OCI-LY7 (cell line): ENCODE data around the gene AMZ2. TPM values are rescaled to one million over a fixed set of nuclear protein-coding genes. Genes with fewer than 3 reads are reported as not detected.

Experiments used
- BruUV-seq: library from RNA; stranded (reverse); fragments of 400-500 nt; replicated peaks from 2 replicates; lab custom pipeline; 2021; lab: Mats Ljungman, UMichigan
- CTCF ChIA-PET: fragments of 300-600 bp; sonication (Branson Sonifier 250); formaldehyde crosslinking; loops from one replicate; lab custom pipeline; 2022; ENCODE audit warnings: antibody characterized with exemption; ENCODE audit not compliant: unreplicated experiment; lab: Charles Lee
- POLR2A ChIA-PET: fragments of 300-600 bp; sonication (Branson Sonifier 250); formaldehyde crosslinking; loops from one replicate; lab custom pipeline; 2022; ENCODE audit warnings: antibody characterized with exemption; lab: Charles Lee
- DNase-seq: peaks from one replicate; pipeline ENCODE4 v3.0.0-alpha.2; 2015; ENCODE audit warnings: low spot score
- H2AFZ ChIP-seq: fragments of 200-600 bp; sonication (generic), shearing (Covaris generic); 2 replicates; pipeline ENCODE4 v1.6.1; 2014; ENCODE audit warnings: mild to moderate bottlenecking, antibody characterized with exemption, low read length, moderate library complexity
- H3K27ac ChIP-seq: fragments of 200-600 bp; sonication (generic); 2 replicates; pipeline ENCODE4 v1.5.1; 2014; ENCODE audit warnings: mixed run types, low read depth, mild to moderate bottlenecking, moderate library complexity, low read length, inconsistent platforms; ENCODE audit not compliant: poor library complexity, severe bottlenecking
- H3K36me3 ChIP-seq: fragments of 200-600 bp; sonication (generic); 2 replicates; pipeline ENCODE4 v1.6.1; 2014; ENCODE audit warnings: mild to moderate bottlenecking, antibody characterized with exemption, low read length, moderate library complexity, mixed read lengths; ENCODE audit not compliant: insufficient read depth
- H3K4me1 ChIP-seq: fragments of 200-600 bp; sonication (generic); 2 replicates; pipeline ENCODE4 v1.5.1; 2014; ENCODE audit warnings: mild to moderate bottlenecking, low read length; ENCODE audit not compliant: insufficient read depth, poor library complexity, severe bottlenecking
- H3K4me2 ChIP-seq: fragments of 200-600 bp; sonication (generic); 2 replicates; pipeline ENCODE4 v1.6.1; 2014; ENCODE audit warnings: mild to moderate bottlenecking, low read length
- H3K4me3 ChIP-seq: fragments of 200-600 bp; sonication (generic); 2 replicates; pipeline ENCODE4 v1.5.1; 2014; ENCODE audit warnings: mild to moderate bottlenecking, low read depth, low read length; ENCODE audit not compliant: poor library complexity, severe bottlenecking
- H3K79me2 ChIP-seq: fragments of 200-600 bp; sonication (generic); 2 replicates; pipeline ENCODE4 v1.6.1; 2016; ENCODE audit warnings: low read depth, mild to moderate bottlenecking, low read length, moderate library complexity, mixed read lengths; ENCODE audit not compliant: insufficient read depth
- H3K9me2 ChIP-seq: fragments of 200-600 bp; sonication (generic); 2 replicates; pipeline ENCODE4 v1.6.1; 2016; ENCODE audit warnings: mild to moderate bottlenecking, low read length, mixed read lengths; ENCODE audit not compliant: insufficient read depth
- H3K9me3 ChIP-seq: fragments of 200-600 bp; sonication (generic); 2 replicates; pipeline ENCODE4 v1.6.1; 2014; ENCODE audit warnings: mild to moderate bottlenecking, mixed run types, low read length, mixed read lengths
- H4K20me1 ChIP-seq: fragments of 200-600 bp; sonication (generic); 2 replicates; pipeline ENCODE4 v1.6.1; 2014; ENCODE audit warnings: mild to moderate bottlenecking, antibody characterized with exemption, low read length, moderate library complexity, mixed read lengths; ENCODE audit not compliant: insufficient read depth
- EZH2phosphoT487 ChIP-seq: fragments of 200-600 bp; sonication (generic); IDR thresholded peaks from 2 replicates; pipeline ENCODE4 v1.6.1; 2018; ENCODE audit warnings: low read depth, borderline replicate concordance, mild to moderate bottlenecking, mixed run types, antibody characterized with exemption, low read length, moderate library complexity, mixed read lengths
- intact Hi-C: fragments of 100-400 bp; cut with micrococcal nuclease; formaldehyde crosslinking; loops from one replicate; pipeline ENCODE4 v1.10.0; 2022; ENCODE audit not compliant: unreplicated experiment
- total RNA-seq, 2 experiments: library from RNA; depleted of rRNA in 1 of 2; stranded (reverse); fragments of >200 nt in 1 of 2; shearing (Covaris generic) in 1 of 2; gene quantifications; 2 replicates each; pipeline ENCODE4 v1.2.3, GENCODE V29; 2014 to 2022
- TF ChIP-seq, protein P1 (sequence below): fragments of 200-600 bp; sonication (generic); conservative IDR thresholded peaks from 2 replicates; pipeline ENCODE4 v1.5.1; 2014; ENCODE audit warnings: mild to moderate bottlenecking, antibody characterized with exemption, low read length, moderate library complexity, mixed read lengths

Gene AMZ2
- total RNA-seq, 2 experiments from 2014 or later: 117 to 248 TPM

DNA sequence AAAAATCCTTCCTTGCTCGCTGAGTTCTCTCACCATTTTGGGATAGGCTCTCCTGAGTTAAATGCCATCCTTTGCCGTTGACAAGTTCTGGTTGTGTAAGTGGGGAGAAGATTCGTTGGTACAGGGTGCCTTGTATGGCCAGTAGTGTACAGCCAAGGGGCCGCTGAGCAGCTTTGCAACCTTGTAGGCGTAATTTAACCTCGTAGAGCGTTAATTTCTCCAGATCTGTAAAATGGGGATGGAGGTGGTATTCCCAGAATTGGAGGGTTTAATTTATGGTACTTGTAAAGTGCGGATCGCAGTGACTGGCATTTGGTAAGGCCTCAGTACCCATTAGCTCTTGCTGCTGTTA, 44.8 kb downstream of the AMZ2 start:
- DNase-seq: no peak
- Histone ChIP-seq H2AFZ (peak overlapping the region; percentile 61; the same call in 1 of the 2 replicates), H3K9me3 (no peaks in the 10 kb centered on the region), H4K20me1 (no peaks in the 10 kb centered on the region), H3K4me2 (peak overlapping the region; percentile 77), H3K36me3 (no peaks in the 10 kb centered on the region; the same call in 1 of the 2 replicates), H3K27ac (peak overlapping the region; percentile 94), H3K4me3 (peak overlapping the region; percentile 85), H3K79me2 (peaks cover 33% of the 10 kb centered on the region; the same call in 1 of the 2 replicates), H3K9me2 (no peaks in the 10 kb centered on the region), H3K4me1 (peaks cover 45% of the 10 kb centered on the region)
- ChIA-PET POLR2A (interaction anchor here (0.6 to 9.1 kb wide), 25 partner anchors 8 to 166 kb away, joined by 3 to 67 read pairs (median 4); partner anchors contain the start of genes AMZ2 and WIPI1), CTCF (interaction anchor here (0.6 to 1.2 kb wide), 6 partner anchors 20 to 111 kb away, joined by 3 to 9 read pairs (median 3); no protein-coding TSS in a partner anchor)
- no peak for TF ChIP-seq EZH2phosphoT487
- BruUV-seq: no TSS peak
- intact Hi-C loops: loop anchor here (1.0 to 5.0 kb wide), 7 partner anchors 29 to 171 kb away; no protein-coding TSS in a partner anchor

DNA sequence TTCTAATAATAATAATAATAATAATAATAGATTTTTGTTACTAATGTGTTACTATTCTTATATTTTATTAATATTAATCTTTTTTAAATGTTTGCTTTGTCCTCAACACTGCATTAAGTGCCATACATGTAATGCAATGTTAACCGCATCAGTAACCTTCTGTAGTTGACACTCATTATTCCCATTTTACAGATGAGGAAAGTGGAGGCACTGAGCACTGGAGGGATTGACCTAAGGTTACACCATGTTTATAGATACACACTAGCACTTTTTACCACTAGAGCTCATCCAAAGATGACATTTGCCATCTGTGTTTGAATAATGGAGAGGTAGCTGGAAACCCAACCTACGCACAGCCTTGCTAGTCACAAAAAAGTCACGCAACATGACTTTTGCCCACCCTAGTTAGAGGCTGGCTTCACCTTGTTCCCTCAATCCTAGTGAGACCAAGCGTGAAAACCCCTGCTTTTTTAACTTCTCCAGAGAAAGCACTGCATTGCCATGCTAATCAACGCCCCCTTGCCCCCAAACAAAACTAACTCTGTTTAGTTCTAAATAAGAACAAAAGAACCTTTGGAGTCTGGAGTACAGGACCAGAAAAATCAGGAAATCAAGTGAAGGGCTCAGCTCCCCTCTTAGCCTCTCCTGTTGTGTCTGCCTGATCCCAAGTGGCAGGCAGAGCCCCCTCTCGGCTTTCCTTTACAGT, 45.8 kb downstream of the AMZ2 start:
- no TSS peak for BruUV-seq
- no peaks in the 10 kb centered on the region; the same call in 1 of the 2 replicates for H3K36me3 ChIP-seq
- intact Hi-C loops: loop anchor here (2.0 to 5.0 kb wide), 3 partner anchors 64 to 121 kb away; no protein-coding TSS in a partner anchor
- ChIA-PET CTCF (no interaction called here), POLR2A (interaction anchor here (0.5 to 9.1 kb wide), 5 partner anchors 9 to 475 kb away, joined by 3 to 67 read pairs (median 3); partner anchors contain the start of gene WIPI1)
- no peaks in the 10 kb centered on the region for H3K9me3 ChIP-seq
- no peaks in the 10 kb centered on the region for H4K20me1 ChIP-seq
- TF ChIP-seq EZH2phosphoT487: no peak
- TF ChIP-seq, protein P1, sequence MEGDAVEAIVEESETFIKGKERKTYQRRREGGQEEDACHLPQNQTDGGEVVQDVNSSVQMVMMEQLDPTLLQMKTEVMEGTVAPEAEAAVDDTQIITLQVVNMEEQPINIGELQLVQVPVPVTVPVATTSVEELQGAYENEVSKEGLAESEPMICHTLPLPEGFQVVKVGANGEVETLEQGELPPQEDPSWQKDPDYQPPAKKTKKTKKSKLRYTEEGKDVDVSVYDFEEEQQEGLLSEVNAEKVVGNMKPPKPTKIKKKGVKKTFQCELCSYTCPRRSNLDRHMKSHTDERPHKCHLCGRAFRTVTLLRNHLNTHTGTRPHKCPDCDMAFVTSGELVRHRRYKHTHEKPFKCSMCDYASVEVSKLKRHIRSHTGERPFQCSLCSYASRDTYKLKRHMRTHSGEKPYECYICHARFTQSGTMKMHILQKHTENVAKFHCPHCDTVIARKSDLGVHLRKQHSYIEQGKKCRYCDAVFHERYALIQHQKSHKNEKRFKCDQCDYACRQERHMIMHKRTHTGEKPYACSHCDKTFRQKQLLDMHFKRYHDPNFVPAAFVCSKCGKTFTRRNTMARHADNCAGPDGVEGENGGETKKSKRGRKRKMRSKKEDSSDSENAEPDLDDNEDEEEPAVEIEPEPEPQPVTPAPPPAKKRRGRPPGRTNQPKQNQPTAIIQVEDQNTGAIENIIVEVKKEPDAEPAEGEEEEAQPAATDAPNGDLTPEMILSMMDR: no peak
- H3K4me2 ChIP-seq: peak overlapping the region; percentile 77
- H3K4me1 ChIP-seq: peaks cover 35% of the 10 kb centered on the region
- no peaks in the 10 kb centered on the region for H3K9me2 ChIP-seq
- DNase-seq: no peak
- no peak overlapping the region for H3K27ac ChIP-seq
- H3K4me3 ChIP-seq: no peak overlapping the region
- no peak overlapping the region for H2AFZ ChIP-seq
- peaks cover 30% of the 10 kb centered on the region; the same call in 1 of the 2 replicates for H3K79me2 ChIP-seq

DNA sequence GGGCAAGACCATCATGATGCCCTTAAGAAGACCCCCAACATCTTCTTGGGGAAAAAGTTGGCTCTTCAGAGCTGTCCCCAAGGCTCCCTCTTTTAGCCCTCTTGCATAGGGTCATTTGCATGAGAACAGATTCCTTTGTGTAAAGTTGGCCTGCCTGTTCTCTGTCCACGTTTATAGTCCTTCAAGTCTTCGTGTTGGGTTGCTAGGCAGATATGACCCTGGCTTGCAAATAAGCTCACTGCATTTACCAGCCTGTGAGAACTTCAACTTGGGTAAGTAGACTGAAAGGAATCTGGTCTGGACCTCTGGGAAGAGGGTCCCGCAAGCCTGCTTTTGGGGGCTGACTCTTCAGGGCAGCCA, 46.3 kb downstream of the AMZ2 start:
- H3K4me3 ChIP-seq: no peak overlapping the region
- no peaks in the 10 kb centered on the region for H3K9me3 ChIP-seq
- CTCF ChIA-PET: no interaction called here
- H3K4me1 ChIP-seq: peaks cover 30% of the 10 kb centered on the region
- no peak for DNase-seq
- no peak overlapping the region for H2AFZ ChIP-seq
- no peaks in the 10 kb centered on the region for H3K9me2 ChIP-seq
- POLR2A ChIA-PET: interaction anchor here (0.7 to 9.1 kb wide), 3 partner anchors 9 to 165 kb away, joined by 3 to 67 read pairs (median 26); partner anchors contain the start of gene WIPI1
- intact Hi-C loops: loop anchor here (5.0 kb wide), 1 partner anchor 63 kb away; no protein-coding TSS in a partner anchor
- BruUV-seq: no TSS peak
- no peaks in the 10 kb centered on the region; the same call in 1 of the 2 replicates for H3K36me3 ChIP-seq
- peak overlapping the region; percentile 1; the same call in 1 of the 2 replicates for H3K4me2 ChIP-seq
- H3K79me2 ChIP-seq: peaks cover 29% of the 10 kb centered on the region; the same call in 1 of the 2 replicates
- H3K27ac ChIP-seq: no peak overlapping the region
- TF ChIP-seq EZH2phosphoT487: no peak
- no peaks in the 10 kb centered on the region for H4K20me1 ChIP-seq
